KMS-11 (cell line): ENCODE measurements around the gene ZNF275.

Experiments used
- H2AFZ ChIP-seq: fragments of 200-600 bp; sonication (generic); 2 replicates; pipeline ENCODE4 v1.6.1; 2016; ENCODE audit warnings: antibody characterized with exemption, mixed run types, low read depth
- H3K27ac ChIP-seq: fragments of 200-600 bp; sonication (generic); 2 replicates; pipeline ENCODE4 v1.6.1; 2016; ENCODE audit warnings: mild to moderate bottlenecking, mixed run types
- H3K27me3 ChIP-seq: fragments of 200-600 bp; sonication (generic); 2 replicates; pipeline ENCODE4 v1.6.1; 2017; ENCODE audit warnings: mild to moderate bottlenecking, low read depth, mixed run types, moderate library complexity; ENCODE audit not compliant: insufficient read depth
- H3K36me3 ChIP-seq: fragments of 200-600 bp; sonication (generic); 2 replicates; pipeline ENCODE4 v1.6.1; 2017; ENCODE audit warnings: mild to moderate bottlenecking, mixed run types; ENCODE audit not compliant: insufficient read depth
- H3K4me1 ChIP-seq: fragments of 200-600 bp; sonication (generic); 2 replicates; pipeline ENCODE4 v1.6.1; 2016; ENCODE audit warnings: mild to moderate bottlenecking, low read depth, mixed run types; ENCODE audit not compliant: poor library complexity, severe bottlenecking
- H3K4me2 ChIP-seq: fragments of 200-600 bp; sonication (generic); 2 replicates; pipeline ENCODE4 v1.7.0; 2016; ENCODE audit warnings: mild to moderate bottlenecking, mixed run types
- H3K4me3 ChIP-seq: fragments of 200-600 bp; sonication (generic); IDR thresholded peaks from 2 replicates; pipeline ENCODE4 v1.6.1; 2017; ENCODE audit warnings: low read depth, low read length, mixed read lengths; ENCODE audit not compliant: insufficient read depth
- H3K79me2 ChIP-seq: fragments of 200-600 bp; sonication (generic); 2 replicates; pipeline ENCODE4 v1.6.1; 2016; ENCODE audit warnings: low read depth, mixed run types; ENCODE audit not compliant: insufficient read depth
- H3K9ac ChIP-seq: fragments of 200-600 bp; sonication (generic); 2 replicates; pipeline ENCODE4 v1.6.1; 2016; ENCODE audit warnings: mild to moderate bottlenecking, mixed run types
- H4K20me1 ChIP-seq: fragments of 200-600 bp; sonication (generic); 2 replicates; pipeline ENCODE4 v1.6.1; 2016; ENCODE audit warnings: mild to moderate bottlenecking, mixed run types; ENCODE audit not compliant: insufficient read depth
- TF ChIP-seq, protein P1 (sequence below): fragments of 200-600 bp; sonication (generic); conservative IDR thresholded peaks from 2 replicates; pipeline ENCODE4 v1.6.1; 2017; ENCODE audit warnings: low read depth, mild to moderate bottlenecking, antibody characterized with exemption, low read length, moderate library complexity, mixed read lengths

Gene ZNF275

GRCh38 chrX:153304988-153305736 is 28.8 kb upstream of the ZNF275 start:
- Histone ChIP-seq H3K4me2 (no peak overlapping the region), H3K27me3 (no peaks in the 10 kb centered on the region), H3K4me1 (no peaks in the 10 kb centered on the region), H3K4me3 (no peak overlapping the region), H3K27ac (no peak overlapping the region), H3K36me3 (no peaks in the 10 kb centered on the region), H3K9ac (no peak overlapping the region), H3K79me2 (no peaks in the 10 kb centered on the region), H2AFZ (no peak overlapping the region), H4K20me1 (no peaks in the 10 kb centered on the region)
- TF ChIP-seq, protein P1, sequence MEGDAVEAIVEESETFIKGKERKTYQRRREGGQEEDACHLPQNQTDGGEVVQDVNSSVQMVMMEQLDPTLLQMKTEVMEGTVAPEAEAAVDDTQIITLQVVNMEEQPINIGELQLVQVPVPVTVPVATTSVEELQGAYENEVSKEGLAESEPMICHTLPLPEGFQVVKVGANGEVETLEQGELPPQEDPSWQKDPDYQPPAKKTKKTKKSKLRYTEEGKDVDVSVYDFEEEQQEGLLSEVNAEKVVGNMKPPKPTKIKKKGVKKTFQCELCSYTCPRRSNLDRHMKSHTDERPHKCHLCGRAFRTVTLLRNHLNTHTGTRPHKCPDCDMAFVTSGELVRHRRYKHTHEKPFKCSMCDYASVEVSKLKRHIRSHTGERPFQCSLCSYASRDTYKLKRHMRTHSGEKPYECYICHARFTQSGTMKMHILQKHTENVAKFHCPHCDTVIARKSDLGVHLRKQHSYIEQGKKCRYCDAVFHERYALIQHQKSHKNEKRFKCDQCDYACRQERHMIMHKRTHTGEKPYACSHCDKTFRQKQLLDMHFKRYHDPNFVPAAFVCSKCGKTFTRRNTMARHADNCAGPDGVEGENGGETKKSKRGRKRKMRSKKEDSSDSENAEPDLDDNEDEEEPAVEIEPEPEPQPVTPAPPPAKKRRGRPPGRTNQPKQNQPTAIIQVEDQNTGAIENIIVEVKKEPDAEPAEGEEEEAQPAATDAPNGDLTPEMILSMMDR = no peak

DNA sequence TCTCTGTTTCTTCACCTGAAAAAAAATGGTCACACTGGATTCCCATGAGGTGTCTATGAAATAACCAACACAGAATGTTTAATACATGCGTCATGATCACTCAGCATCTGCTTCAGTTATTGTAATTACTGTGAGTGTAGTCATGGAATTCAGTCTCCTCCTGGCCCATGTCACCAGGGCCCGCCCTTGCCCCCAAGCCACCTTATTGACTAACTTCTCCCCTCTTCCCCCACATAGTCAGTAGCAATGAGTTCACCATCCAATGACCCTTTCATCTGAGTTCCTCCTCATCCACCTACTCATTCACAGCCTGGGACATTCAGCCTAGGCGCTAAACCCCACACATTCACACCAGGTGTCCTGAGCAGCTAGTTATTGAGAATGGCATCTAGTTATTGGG is 28.0 kb upstream of the ZNF275 start:
- H3K4me2 ChIP-seq = no peak overlapping the region
- no peak overlapping the region for H3K9ac ChIP-seq
- no peak overlapping the region for H3K4me3 ChIP-seq
- H2AFZ ChIP-seq = no peak overlapping the region
- TF ChIP-seq, protein P1 = no peak
- H3K79me2 ChIP-seq = no peaks in the 10 kb centered on the region
- no peaks in the 10 kb centered on the region for H4K20me1 ChIP-seq
- H3K36me3 ChIP-seq = no peaks in the 10 kb centered on the region
- no peak overlapping the region for H3K27ac ChIP-seq
- H3K4me1 ChIP-seq = no peaks in the 10 kb centered on the region
- no peaks in the 10 kb centered on the region for H3K27me3 ChIP-seq

GRCh38 chrX:153306527-153307115 is 27.3 kb upstream of the ZNF275 start:
- no peak overlapping the region for H3K4me3 ChIP-seq
- no peaks in the 10 kb centered on the region for H3K27me3 ChIP-seq
- H3K36me3 ChIP-seq = no peaks in the 10 kb centered on the region
- no peaks in the 10 kb centered on the region for H4K20me1 ChIP-seq
- no peaks in the 10 kb centered on the region for H3K4me1 ChIP-seq
- H3K27ac ChIP-seq = no peak overlapping the region
- H3K79me2 ChIP-seq = no peaks in the 10 kb centered on the region
- no peak overlapping the region for H3K4me2 ChIP-seq
- H3K9ac ChIP-seq = no peak overlapping the region
- TF ChIP-seq, protein P1 = no peak
- H2AFZ ChIP-seq = no peak overlapping the region

- Histone ChIP-seq H3K4me1 (no peaks in the 10 kb centered on the region), H4K20me1 (no peaks in the 10 kb centered on the region), H3K4me3 (no peak overlapping the region), H3K36me3 (no peaks in the 10 kb centered on the region), H2AFZ (no peak overlapping the region), H3K27ac (no peak overlapping the region), H3K27me3 (no peaks in the 10 kb centered on the region), H3K4me2 (no peak overlapping the region), H3K79me2 (no peaks in the 10 kb centered on the region), H3K9ac (no peak overlapping the region)
- TF ChIP-seq, protein P1 = no peak
These were observed 26.4 kb upstream of the ZNF275 start for GRCh38 chrX:153307276-153308178.
